HG03469 (cell line): ENCODE data around the gene IDI2.

Experiments
- ATAC-seq: cut with Tn5 transposase; IDR thresholded peaks from one replicate; pipeline ENCODE4 v1.9.1; 2021; ENCODE audit warnings: mild to moderate bottlenecking, moderate library complexity, moderate number of reproducible peaks; ENCODE audit not compliant: unreplicated experiment

The IDI2 gene

GRCh38 chr10:985361-985760 lies 40.3 kb downstream of the IDI2 start:
- no peak for ATAC-seq

GRCh38 chr10:983971-984655 lies 41.5 kb downstream of the IDI2 start:
- no peak for ATAC-seq

- ATAC-seq, result no peak
Measured at GRCh38 chr10:983401-983800, 42.3 kb downstream of the IDI2 start.

GRCh38 chr10:980468-981093 lies 45.1 kb downstream of the IDI2 start:
- ATAC-seq, result no peak

- no peak for ATAC-seq
Measured at GRCh38 chr10:978826-979421, 46.7 kb downstream of the IDI2 start.

- no peak for ATAC-seq
Measured at GRCh38 chr10:976316-976715, 49.3 kb downstream of the IDI2 start.

GRCh38 chr10:974785-975074 lies 50.9 kb downstream of the IDI2 start:
- ATAC-seq, result no peak

- no peak for ATAC-seq
Measured at GRCh38 chr10:974038-974784, 51.4 kb downstream of the IDI2 start.

GRCh38 chr10:972763-973162 lies 52.9 kb downstream of the IDI2 start:
- ATAC-seq, result no peak

- ATAC-seq, result no peak
Measured at GRCh38 chr10:971613-972012, 54.0 kb downstream of the IDI2 start.

- ATAC-seq, result no peak
Measured at GRCh38 chr10:971150-971542, 54.5 kb downstream of the IDI2 start.

GRCh38 chr10:970311-971149 lies 55.1 kb downstream of the IDI2 start:
- ATAC-seq, result no peak

GRCh38 chr10:969473-970150 lies 56.0 kb downstream of the IDI2 start:
- no peak for ATAC-seq
